SHP77 treated with DMSO at 0.1 percent for 48 hours (cell line): ENCODE measurements around the gene C16orf87.

ENCODE experiments used
- DNase-seq: peaks from one replicate; lab custom pipeline; 2025; lab: John Stamatoyannopoulos, UW

C16orf87 gene

GRCh38 chr16:46756772-46757171, 74.2 kb downstream of the C16orf87 start:
- peak; percentile 51 for DNase-seq

- DNase-seq: no peak
Observed at GRCh38 chr16:46753015-46753414, 78.0 kb downstream of the C16orf87 start.

GRCh38 chr16:46751381-46751780, 79.6 kb downstream of the C16orf87 start:
- DNase-seq: no peak

GRCh38 chr16:46748775-46749705, 81.9 kb downstream of the C16orf87 start:
- DNase-seq: peak; percentile 63

GRCh38 chr16:46747777-46748651, 83.0 kb downstream of the C16orf87 start, which contains the start of gene MYLK3:
MYLK3 (minus strand) TSS chr16:46748344; CDS start chr16:46748193, 151 bp downstream.
- DNase-seq: no peak

GRCh38 chr16:46746821-46747776, 83.9 kb downstream of the C16orf87 start:
- no peak for DNase-seq
